Myocyte (in vitro differentiated cells): Measurements from ENCODE around the gene SPAG7. TPM values are rescaled to one million over a fixed set of nuclear protein-coding genes. Genes with fewer than 3 reads are reported as not detected.

ENCODE experiments used
- microRNA-seq: library from miRNA; unstranded; fragments of <30 nt; microRNA quantifications from one replicate; pipeline ENCODE4, GENCODE V29; 2016
- total RNA-seq: library from RNA; depleted of rRNA; stranded (reverse); fragments of >200 nt; gene quantifications from 2 replicates; pipeline ENCODE4 v1.2.3, GENCODE V29; 2014

Gene SPAG7
- total RNA-seq, 1 donor from 2014 or later = 133 TPM

Small RNAs within 50 kb of the gene (microRNA-seq; reads per million reads assigned to microRNA genes)
- gene MIR6864 = not detected
- not detected for gene MIR6865

Other genes starting within 250 kb of the SPAG7 start
- gene MED11, start 236.4 kb downstream of the SPAG7 start, total RNA-seq = 31.0 and 32.7 TPM in 2 replicates
- 0.05 TPM in 1 of 2 replicates, not detected in the other for gene ZMYND15, start 228.0 kb downstream of the SPAG7 start, total RNA-seq
- 0.57 and 1.1 TPM in 2 replicates for gene CXCL16, start 227.9 kb downstream of the SPAG7 start, total RNA-seq
- not detected in 2 replicates for gene TM4SF5, start 195.9 kb downstream of the SPAG7 start, total RNA-seq
- 0.73 TPM in 1 of 2 replicates, not detected in the other for gene VMO1, start 181.5 kb downstream of the SPAG7 start, total RNA-seq
- not detected in 2 replicates for gene GLTPD2, start 178.9 kb downstream of the SPAG7 start, total RNA-seq
- 185 and 231 TPM in 2 replicates for gene PSMB6, start 171.7 kb downstream of the SPAG7 start, total RNA-seq
- gene PLD2, start 160.7 kb downstream of the SPAG7 start, total RNA-seq = 6.7 and 9.8 TPM in 2 replicates
- gene MINK1, start 134.5 kb downstream of the SPAG7 start, total RNA-seq = 17.6 and 18.1 TPM in 2 replicates
- gene C17orf107, start 68.3 kb downstream of the SPAG7 start, total RNA-seq = 0.42 and 0.94 TPM in 2 replicates
- gene CHRNE, start 64.7 kb downstream of the SPAG7 start, total RNA-seq = not detected in 2 replicates
- gene GP1BA, start 35.5 kb downstream of the SPAG7 start, total RNA-seq = not detected in 2 replicates
- gene SLC25A11, start 27.8 kb downstream of the SPAG7 start, total RNA-seq = 87.4 and 100 TPM in 2 replicates
- gene RNF167, start 27.5 kb downstream of the SPAG7 start, total RNA-seq = 40.1 and 53.3 TPM in 2 replicates
- gene PFN1, start 19.3 kb downstream of the SPAG7 start, total RNA-seq = 1,067 and 1,213 TPM in 2 replicates
- 833 and 1,073 TPM in 2 replicates for gene ENO3, start 16.7 kb downstream of the SPAG7 start, total RNA-seq
- 13.7 and 23.8 TPM in 2 replicates for gene CAMTA2, start 19.9 kb upstream of the SPAG7 start, total RNA-seq
- 0.62 TPM in 1 of 2 replicates, not detected in the other for gene INCA1, start 29.7 kb upstream of the SPAG7 start, total RNA-seq
- 146 and 162 TPM in 2 replicates for gene KIF1C, start 30.1 kb upstream of the SPAG7 start, total RNA-seq
- gene SLC52A1, start 67.6 kb upstream of the SPAG7 start, total RNA-seq = not detected in 2 replicates
- gene ZFP3, start 110.7 kb upstream of the SPAG7 start, total RNA-seq = 0.16 and 0.32 TPM in 2 replicates
- 6.3 and 6.5 TPM in 2 replicates for gene ZNF232, start 144.1 kb upstream of the SPAG7 start, total RNA-seq
- gene USP6, start 148.2 kb upstream of the SPAG7 start, total RNA-seq = 0.11 and 0.16 TPM in 2 replicates
- 4.9 and 5.9 TPM in 2 replicates for gene ZNF594, start 224.1 kb upstream of the SPAG7 start, total RNA-seq